OCI-M2 (cell line): Measurements from ENCODE around the gene SYPL2.

Source experiments
- DNase-seq: peaks from one replicate; lab custom pipeline; 2025; ENCODE audit not compliant: unreplicated experiment; lab: John Stamatoyannopoulos, UW

SYPL2 gene

GRCh38 chr1:109490934-109491302 lies 24.6 kb downstream of the SYPL2 start:
- no peak for DNase-seq

GRCh38 chr1:109491372-109491771 lies 25.0 kb downstream of the SYPL2 start:
- no peak for DNase-seq

DNA sequence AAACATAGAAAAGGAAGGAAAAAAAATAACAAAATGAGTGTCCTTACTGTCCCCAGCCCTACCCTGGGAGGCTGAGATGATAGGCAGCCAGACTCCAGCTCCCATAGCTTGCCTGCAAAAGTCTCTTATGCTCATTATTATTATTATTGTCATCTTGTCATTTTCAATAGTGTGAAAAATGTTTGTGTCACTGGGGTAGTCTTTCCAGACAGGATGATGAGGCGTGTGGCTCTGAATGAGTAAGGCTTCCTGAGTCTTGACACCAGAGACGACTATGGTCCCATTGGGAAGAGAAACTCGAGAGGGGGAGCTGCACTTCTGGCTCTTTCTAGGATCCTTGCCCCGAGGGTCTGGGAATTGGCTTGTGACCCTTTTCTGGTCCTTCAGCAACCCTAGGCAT lies 26.4 kb downstream of the SYPL2 start:
- no peak for DNase-seq

DNA sequence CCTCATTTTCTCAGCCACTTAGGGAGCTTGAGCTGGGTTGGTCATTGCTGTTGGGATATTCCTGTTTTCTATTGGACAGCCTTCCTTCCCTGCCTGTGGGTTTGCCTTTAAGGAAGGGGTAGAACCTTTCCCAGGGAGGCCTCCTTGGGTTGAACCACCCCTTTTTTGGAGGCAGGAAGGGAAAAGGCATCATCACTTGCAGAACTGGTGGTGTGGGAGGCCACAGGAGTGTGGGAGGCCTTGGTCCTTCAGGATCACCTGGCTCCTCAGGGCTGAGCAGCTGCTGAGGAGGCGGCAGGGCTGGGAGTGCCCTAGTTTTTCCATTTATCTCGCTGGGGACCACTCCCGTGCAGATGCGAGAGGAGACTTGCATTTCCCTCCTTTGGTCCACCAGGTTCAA lies 26.9 kb downstream of the SYPL2 start:
- no peak for DNase-seq

- no peak for DNase-seq
Observed at GRCh38 chr1:109493805-109494539, 27.6 kb downstream of the SYPL2 start, which contains the start of gene CYB561D1. Gene CYB561D1, plus strand, starts transcription at chr1:109494094. Its CDS starts 46 bp downstream, at chr1:109494140.

DNA sequence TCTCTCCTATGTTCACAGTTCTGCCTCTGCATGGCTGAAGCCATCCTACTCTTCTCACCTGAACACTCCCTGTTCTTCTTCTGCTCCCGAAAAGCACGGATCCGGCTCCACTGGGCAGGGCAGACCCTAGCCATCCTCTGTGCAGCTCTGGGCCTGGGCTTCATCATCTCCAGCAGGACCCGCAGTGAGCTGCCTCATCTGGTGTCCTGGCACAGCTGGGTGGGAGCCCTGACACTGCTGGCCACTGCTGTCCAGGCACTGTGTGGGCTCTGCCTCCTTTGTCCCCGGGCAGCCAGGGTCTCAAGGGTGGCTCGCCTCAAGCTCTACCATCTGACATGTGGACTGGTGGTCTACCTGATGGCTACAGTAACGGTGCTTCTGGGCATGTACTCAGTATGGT lies 29.4 kb downstream of the SYPL2 start:
- no peak for DNase-seq

GRCh38 chr1:109497449-109498160 lies 31.3 kb downstream of the SYPL2 start:
- no peak for DNase-seq

GRCh38 chr1:109498161-109498801 lies 31.9 kb downstream of the SYPL2 start:
- no peak for DNase-seq

- DNase-seq, result no peak
Observed at GRCh38 chr1:109499081-109499480, 32.7 kb downstream of the SYPL2 start.

DNA sequence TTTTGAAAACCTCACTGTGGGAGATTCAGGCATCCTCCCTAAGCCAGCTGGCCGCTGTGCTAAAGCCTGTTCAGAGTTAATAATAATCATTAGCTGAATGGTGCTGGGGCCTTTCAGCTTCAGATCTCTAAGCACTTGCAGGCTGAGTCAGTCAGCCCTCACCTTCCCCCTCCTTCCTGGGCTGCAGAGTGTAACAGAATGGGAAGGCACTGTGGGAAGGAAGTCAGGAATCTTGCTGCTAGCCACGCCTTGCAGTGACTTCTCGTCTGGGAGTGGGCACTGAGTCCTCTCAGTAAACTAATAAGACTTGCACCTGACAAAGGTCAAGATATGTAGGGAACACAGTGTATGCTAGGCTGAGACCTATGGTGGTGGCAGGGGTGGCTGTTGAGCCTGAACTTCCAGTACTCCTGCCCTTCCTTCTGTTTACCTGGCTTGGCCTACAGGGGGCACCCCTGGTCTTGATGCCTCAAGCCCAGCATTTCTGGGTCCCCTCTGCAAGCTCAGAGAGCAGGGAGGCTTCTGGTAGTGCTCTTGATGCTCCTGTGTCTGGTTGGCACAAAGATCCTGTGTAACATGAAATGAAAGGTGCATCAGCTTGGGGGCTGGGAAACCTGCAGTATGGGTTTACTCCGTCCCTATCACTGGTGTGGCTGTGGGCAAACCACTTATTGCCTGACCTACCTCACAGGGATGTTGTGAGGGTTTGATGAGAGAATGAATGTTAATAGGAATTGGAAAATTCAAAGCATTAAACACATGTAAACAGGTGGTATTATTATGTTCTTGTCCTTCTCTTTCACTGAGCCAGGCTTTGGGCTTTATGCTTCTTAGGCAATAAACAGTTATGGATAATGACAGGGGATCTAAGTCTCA lies 33.6 kb downstream of the SYPL2 start:
- DNase-seq, result no peak

DNA sequence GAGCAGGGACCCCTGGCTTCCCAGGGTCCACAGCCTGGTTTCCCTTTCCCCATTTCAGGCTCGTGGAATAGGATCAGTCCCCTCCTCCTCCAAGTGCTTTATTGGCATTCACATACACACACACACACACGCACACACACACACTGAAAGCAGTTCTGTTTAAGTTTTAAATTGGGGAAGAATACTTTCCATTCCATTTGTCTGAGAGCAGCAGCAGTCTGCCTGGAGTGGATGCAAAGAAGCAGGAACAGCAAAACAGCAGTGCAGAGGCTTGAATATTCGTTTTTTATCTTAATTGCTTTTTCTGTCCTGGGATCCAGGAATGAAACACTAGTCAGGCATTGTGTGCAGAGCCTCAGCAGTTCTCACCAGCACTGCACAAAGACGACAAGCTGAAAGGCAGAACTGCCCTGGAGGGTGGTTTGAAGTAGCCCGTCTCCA lies 34.6 kb downstream of the SYPL2 start:
- DNase-seq, result no peak

DNA sequence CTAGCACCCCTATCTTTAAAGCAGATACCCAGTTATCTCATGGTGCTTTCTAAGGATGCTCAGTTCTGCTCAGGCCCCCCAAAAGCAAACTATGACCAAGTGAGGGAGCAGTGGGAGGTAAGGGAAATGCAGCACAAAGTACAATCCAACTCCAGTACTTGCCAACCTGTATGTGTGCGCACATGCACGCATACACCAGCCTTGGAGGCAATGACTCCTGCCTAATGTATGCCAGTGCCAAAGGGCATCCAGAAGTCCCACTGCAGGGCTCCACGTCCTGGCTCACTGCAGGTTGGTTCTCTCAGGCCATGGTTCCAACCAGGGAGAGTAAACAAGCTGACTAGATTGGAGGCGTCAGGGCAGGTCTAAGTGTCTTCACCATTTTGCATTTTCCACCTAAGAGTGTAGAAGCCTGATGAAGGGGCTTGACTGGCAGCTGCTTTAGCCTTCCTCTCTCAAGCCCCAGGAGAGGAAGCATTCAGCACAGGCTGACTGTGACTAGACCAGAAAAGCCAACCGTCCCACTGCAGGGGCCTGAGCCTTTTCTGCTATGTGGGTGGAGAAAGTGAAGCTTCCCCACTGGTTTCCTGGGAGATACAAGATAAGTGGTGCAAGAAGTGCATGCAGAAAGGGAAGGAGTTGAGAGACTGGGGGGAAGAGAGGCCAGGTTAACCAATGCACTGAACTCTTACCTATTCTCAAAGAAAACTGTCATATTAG lies 35.5 kb downstream of the SYPL2 start:
- peak; percentile 32 for DNase-seq

GRCh38 chr1:109502364-109502851 lies 36.1 kb downstream of the SYPL2 start:
- DNase-seq, result no peak

GRCh38 chr1:109503935-109504334 lies 37.6 kb downstream of the SYPL2 start:
- DNase-seq, result no peak

DNA sequence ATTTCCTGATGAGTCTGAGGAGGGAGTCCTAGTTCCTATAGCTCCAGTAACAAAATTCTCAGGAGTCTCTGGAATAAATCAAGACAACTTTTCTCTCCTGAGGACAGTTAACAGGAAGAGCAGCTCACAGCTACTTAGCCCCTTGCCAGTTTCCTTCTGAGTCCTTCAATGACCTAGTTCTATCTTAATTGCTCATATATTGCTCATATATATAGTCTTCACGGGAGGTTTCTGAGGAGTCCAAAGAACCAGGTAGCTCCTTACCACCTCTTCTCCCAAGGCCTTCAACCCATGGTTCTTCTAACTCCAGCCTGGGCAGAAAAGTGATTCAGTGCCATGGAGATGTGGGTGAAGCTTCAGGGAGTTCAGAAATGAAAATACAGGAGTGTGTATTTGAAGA lies 38.6 kb downstream of the SYPL2 start:
- DNase-seq, result no peak

DNA sequence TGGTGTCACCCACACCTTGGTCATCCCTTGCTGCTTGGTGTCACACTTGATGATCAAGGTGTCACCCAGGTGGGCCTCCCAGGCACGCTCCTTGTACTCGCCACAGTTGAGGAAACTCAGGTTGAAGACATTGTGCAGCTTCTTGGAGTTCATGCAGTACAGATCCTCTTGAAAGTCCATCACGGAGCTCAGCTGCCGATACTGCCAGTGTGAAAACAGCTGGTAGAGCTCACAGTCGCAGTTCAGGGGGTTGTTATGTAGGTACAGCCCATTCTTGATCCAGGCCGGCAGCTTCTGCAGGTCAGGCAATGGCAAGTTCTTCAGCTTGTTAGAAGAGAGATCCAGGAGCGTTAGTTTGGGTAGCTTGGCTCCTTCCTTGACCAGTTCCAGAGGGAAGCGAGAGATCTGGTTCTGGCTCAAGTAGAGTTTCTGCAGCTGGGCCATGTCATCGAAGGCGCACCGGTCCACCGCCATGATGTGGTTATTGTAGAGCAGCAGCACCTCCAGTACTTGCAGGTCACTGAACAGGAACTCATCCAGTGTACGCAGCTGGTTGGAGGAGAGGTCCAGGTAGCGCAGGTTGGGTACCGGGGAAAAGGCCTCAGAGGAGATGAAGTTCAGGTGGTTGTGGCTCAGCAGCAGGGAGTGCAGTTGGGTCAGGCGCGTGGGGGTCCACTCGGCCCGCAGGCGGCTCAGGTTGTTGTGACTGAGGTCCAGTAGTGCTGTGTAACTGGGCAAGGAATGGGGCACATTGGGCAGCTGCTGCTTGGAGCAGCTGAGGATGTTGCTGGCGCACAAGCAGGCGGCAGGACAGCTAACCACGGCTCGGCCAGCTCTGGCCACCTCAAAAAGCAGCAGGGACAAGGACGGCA lies 41.9 kb downstream of the SYPL2 start:
- no peak for DNase-seq

- DNase-seq, result no peak
Observed at GRCh38 chr1:109508873-109509175, 42.5 kb downstream of the SYPL2 start.

DNA sequence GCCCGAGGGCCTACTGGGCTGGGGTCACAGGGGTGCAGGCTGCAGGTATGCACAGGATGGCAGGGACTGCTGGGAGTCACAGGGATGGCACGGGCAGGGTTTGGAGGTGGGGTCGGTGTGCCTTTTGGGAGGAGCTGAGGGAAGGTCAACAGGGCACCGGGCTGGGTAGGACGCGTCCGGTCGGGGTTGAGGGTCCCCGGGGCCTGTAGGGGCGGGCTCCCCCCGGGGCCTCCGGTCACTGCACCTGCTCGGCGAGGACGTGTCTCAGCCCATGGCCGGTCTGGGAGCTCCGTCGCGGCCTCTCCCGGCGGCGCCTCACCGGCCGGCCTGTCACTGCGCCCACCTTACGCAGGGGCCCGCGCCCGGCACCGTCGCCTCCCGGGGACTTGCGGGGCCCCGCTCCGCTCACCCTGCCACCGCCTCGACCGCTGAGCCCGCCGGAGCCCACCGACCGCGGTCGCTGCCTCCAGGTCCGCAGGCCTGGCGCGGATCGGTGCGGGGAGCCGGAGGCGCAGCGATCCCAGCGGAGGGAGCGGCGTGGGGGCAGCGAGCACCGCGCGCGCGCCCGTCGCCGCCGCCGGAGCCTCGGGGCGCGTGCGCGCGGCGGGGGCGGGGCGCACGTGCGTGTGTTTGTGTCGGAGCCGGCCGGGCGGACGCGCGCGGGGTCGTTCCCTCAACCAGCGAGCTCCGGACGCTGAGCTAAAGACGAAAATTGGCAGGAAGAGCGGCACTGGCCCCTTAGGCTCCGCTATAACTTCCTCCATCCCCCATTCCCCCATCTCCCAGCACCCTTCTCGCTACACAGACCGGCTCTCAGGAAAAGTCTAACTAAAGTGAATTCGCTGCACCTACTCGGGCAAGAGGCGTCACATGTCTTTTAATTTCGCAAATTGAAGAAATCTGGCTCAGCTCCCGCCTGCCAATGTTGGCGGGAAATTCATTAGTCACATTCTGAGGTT lies 43.1 kb downstream of the SYPL2 start, which contains the start of gene AMIGO1:
AMIGO1 (minus strand) TSS at position 552 of the 959 bp plus-strand sequence. CDS start 815 bp downstream, outside the sequence.
- no peak for DNase-seq
